WI38 (cell line): Measurements from ENCODE around the gene PHLDA1.

Source experiments
- H3K4me3 ChIP-seq: 2 replicates; pipeline ENCODE4 v1.5.1; 2011; ENCODE audit warnings: low read depth, mild to moderate bottlenecking, control low read depth, low read length
- TF ChIP-seq, protein P1 (sequence below): IDR thresholded peaks from 2 replicates; pipeline ENCODE4 v1.5.1; 2012; ENCODE audit warnings: low read depth, mild to moderate bottlenecking, control low read depth, low read length

PHLDA1 gene

DNA sequence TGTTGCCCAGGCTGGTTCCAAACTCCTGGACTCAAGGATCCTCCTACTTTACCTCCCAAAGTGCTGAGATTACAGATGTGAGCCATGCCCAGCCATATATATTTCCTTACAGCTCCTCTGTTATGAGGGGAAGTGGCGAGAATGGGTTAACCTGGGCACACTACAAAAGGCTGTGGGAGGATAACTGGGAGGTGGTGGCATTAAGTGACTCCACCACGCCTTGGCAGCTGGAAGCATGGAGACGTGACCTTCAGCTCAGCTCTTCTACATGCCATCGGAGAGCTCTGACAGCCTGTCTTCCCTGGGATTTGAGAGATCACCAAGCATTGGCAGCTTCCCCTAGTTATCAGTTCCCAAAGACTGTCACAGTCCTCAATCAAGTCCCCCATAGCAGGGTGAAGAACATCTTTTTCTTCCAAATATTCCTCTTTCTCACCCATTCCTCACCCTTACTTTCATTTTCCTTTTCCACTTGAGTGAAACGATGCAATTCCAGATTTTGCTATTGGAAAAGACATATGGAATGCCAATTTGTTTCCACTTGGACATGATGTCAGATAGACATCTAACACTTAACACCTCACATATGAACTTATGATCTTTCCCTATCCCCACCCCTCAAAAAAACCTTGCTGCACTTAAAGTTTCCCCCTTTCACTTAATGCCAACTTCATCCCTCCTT is 48.5 kb downstream of the PHLDA1 start:
- TF ChIP-seq, protein P1, sequence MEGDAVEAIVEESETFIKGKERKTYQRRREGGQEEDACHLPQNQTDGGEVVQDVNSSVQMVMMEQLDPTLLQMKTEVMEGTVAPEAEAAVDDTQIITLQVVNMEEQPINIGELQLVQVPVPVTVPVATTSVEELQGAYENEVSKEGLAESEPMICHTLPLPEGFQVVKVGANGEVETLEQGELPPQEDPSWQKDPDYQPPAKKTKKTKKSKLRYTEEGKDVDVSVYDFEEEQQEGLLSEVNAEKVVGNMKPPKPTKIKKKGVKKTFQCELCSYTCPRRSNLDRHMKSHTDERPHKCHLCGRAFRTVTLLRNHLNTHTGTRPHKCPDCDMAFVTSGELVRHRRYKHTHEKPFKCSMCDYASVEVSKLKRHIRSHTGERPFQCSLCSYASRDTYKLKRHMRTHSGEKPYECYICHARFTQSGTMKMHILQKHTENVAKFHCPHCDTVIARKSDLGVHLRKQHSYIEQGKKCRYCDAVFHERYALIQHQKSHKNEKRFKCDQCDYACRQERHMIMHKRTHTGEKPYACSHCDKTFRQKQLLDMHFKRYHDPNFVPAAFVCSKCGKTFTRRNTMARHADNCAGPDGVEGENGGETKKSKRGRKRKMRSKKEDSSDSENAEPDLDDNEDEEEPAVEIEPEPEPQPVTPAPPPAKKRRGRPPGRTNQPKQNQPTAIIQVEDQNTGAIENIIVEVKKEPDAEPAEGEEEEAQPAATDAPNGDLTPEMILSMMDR: no peak
- peak overlapping the region; percentile 42 for H3K4me3 ChIP-seq

DNA sequence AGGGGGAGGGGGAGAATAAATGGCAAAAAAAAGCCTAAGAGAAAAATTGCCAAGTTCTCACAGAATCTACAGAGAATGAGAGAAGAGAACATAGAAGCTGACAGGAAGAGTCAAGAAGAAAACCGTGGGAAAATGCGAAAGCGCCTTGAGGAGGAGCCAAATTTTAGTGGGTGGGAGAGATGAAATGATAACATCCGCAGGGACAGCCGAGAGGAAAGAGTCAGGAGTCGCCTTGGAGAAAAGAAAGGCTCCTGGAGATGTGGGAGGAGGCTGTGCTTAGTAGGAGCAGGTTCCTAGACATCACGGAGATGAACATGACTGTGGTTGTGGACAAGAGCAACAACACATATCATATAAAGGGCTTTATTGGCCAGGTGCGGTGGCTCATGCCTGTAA is 49.4 kb downstream of the PHLDA1 start:
- TF ChIP-seq, protein P1: no peak
- no peak overlapping the region for H3K4me3 ChIP-seq

DNA sequence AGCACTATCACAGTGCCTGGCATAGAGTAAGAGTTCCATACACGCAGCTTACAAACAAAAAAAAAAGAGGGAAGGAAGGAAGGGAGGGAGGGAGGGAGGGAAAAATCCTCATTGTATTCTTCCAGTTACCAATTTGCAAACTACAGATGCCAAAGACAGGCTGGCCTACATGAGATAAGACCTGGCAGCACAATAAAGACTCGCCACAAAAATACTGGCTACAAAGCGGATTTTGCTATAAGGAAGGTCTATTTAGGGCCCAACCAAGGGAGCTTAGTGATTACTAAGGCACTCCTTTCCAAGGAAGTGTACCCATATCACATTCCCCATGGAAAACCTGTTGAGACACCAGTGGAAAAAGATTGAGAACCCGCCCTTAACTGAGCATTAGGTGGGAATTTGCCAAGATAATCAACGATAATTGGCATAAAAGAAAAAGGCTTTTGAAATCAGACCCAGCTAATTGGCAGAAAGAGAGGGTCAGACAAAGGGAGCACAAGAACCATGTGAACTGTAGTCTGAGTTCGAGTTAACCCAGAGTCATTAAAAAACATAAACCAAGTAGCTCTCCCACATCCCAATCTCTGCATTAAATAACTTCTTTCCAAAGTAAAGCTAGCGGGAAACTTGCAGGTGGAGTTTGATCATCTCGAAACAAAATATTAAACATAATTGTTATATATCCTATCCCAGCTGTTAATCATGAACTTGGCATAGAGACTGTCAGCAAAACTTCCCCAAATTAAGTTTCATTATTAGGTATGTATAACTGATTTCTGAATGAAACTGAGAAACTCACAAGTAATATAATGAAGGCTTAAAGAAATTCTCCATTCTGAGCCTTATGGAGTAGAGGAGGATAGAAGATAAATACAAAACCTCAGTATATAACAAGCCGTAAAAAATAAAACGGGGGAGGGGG is 50.1 kb downstream of the PHLDA1 start:
- TF ChIP-seq, protein P1: no peak
- no peak overlapping the region for H3K4me3 ChIP-seq

DNA sequence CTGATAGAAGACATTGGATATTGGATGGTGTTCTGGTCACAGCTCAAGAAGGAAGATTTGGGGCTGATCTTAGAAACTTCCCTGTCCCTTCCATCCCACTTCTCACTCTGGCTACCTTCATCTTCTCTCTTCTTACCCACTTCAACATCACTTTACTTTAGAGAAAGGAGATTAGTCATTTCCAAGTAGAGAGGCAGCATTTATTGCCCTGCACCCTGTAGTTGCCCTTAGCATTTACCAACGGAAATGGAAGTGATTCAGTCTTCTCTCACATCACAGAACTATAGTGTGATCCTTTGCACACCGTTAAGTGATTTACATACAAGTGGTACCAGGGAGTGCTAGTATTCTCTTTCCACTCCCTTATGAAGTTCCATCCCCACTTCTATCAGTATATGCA is 52.4 kb downstream of the PHLDA1 start:
- TF ChIP-seq, protein P1: no peak
- no peak overlapping the region for H3K4me3 ChIP-seq

DNA sequence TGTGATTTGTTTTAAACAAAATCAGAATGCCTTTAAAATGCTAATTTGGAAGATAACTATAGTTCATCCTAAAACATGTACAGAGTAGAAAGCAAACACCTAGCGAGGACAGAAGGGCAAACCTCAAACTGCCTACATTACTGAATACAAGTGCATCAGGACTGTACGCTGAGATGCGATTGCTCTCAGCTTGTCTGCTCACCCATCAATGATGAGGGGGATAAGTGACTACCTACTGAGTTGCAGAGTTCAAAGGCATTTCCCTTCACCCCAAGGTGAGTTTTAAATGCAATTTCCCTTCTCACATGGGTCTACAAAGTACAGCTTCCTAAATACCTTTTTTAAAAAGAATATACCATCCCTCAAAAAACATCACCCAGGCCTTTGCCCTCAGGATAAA is 52.9 kb downstream of the PHLDA1 start:
- no peak overlapping the region for H3K4me3 ChIP-seq
- TF ChIP-seq, protein P1: no peak

DNA sequence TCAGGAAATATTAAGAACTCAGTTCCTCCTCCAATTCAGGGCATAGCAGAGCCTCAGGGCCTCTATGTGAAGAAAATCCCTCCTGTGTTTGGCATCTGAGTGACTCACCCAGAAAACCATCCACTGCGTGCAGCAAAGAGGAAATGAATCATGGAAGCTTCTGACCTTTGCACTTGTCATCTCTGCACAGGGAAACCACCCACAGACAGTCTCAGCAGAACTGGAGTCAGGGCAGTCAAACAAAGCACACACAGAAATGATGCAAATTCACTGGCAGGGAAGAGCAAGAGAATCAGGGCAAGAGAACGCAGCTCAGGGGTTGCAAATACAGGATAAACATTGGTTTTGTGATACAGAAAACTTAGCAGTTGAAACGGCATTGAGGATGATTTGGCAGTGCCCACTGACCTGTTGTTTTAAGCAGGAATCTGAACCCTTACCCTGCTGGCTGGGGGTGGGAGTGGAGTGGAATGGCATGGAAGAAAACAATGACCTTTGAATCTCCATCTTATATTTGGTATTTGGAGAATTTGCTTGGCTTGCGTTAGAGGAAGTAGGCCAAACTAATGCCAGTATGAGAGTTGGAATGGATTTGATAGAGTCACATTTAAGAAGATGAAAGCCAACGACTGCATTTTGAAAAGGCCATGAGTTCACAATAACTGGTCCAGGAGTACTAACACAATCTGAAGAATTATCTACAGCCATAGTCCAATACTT is 53.5 kb downstream of the PHLDA1 start:
- TF ChIP-seq, protein P1: no peak
- no peak overlapping the region for H3K4me3 ChIP-seq
